IPS-NIHi7 (cell line): ENCODE data around the gene ALPP.
A peak's percentile ranks its signal among the peaks of the same experiment; 100 is the strongest.
"Not testable (repeated sequence)": the region's sequence is repeated elsewhere in the genome, so short reads cannot be mapped to it uniquely, and the experiment has no call there.

Experiments
- DNase-seq: peaks from one replicate; pipeline ENCODE4 v3.0.0; 2012; ENCODE audit warnings: mixed read lengths; ENCODE audit errors: extremely low spot score

Gene ALPP

DNA sequence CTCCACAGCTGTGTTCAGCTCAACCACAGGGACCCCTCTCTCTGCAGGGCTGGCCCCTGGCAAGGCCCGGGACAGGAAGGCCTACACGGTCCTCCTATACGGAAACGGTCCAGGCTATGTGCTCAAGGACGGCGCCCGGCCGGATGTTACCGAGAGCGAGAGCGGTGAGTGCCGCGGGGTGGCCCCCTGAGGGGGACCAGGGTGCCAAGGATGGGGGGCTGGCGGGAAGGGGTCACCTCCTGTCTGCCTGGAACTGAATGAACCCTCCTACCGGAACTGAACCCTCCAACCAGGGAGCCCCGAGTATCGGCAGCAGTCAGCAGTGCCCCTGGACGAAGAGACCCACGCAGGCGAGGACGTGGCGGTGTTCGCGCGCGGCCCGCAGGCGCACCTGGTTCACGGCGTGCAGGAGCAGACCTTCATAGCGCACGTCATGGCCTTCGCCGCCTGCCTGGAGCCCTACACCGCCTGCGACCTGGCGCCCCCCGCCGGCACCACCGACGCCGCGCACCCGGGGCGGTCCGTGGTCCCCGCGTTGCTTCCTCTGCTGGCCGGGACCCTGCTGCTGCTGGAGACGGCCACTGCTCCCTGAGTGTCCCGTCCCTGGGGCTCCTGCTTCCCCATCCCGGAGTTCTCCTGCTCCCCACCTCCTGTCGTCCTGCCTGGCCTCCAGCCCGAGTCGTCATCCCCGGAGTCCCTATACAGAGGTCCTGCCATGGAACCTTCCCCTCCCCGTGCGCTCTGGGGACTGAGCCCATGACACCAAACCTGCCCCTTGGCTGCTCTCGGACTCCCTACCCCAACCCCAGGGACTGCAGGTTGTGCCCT is 2.9 kb downstream of the ALPP start:
- DNase-seq: not testable (repeated sequence)

DNA sequence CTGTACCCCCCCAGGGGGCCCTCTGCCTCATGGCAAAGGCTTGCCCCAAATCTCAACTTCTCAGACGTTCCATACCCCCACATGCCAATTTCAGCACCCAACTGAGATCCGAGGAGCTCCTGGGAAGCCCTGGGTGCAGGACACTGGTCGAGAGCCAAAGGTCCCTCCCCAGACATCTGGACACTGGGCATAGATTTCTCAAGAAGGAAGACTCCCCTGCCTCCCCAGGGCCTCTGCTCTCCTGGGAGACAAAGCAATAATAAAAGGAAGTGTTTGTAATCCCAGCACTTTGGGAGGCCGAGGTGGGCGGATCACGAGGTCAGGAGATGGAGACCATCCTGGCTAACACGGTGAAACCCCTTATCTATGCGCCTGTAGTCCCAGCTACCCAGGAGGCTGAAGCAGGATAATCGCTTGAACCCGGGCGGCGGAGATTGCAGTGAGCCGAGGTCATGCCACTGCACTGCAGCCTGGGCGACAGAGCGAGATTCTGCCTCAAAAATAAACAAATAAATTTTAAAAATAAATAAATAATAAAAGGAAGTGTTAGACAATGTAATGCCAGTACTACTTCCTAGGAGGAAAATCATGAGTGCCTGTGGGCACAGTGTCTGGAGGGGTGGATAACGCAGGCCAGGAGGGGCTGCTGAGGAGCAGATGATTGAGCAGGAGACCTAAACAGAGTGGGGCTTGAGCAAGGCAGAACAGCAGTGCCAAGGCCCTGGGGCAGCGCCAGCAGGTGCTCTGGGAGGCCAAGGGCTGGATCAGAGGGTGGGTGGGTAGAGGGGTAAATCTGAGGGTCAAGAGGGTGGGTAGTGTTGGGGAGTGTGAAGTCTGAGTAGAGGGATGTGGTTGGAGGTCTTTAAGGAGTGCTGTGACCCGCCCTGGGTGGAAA is 4.0 kb downstream of the ALPP start:
- no peak for DNase-seq

GRCh38 chr2:232384466-232384865 is 5.9 kb downstream of the ALPP start:
- no peak for DNase-seq

GRCh38 chr2:232385058-232385457 is 6.5 kb downstream of the ALPP start:
- not testable (repeated sequence) for DNase-seq

- DNase-seq: no peak
Measured at GRCh38 chr2:232385660-232386489, 7.3 kb downstream of the ALPP start.

DNA sequence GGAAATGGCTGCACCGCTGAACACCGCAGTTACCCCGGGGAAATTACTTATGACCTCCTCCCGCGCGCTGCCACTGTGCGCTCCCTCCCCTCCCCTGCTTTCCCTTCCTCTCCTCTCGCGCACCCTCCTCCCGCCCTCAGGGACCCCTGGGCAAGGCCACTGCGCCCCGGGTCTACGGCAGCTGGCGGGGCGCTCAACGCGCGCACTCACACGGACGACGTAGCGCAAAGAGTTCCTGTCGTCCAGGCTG is 7.9 kb downstream of the ALPP start:
- no peak for DNase-seq

DNA sequence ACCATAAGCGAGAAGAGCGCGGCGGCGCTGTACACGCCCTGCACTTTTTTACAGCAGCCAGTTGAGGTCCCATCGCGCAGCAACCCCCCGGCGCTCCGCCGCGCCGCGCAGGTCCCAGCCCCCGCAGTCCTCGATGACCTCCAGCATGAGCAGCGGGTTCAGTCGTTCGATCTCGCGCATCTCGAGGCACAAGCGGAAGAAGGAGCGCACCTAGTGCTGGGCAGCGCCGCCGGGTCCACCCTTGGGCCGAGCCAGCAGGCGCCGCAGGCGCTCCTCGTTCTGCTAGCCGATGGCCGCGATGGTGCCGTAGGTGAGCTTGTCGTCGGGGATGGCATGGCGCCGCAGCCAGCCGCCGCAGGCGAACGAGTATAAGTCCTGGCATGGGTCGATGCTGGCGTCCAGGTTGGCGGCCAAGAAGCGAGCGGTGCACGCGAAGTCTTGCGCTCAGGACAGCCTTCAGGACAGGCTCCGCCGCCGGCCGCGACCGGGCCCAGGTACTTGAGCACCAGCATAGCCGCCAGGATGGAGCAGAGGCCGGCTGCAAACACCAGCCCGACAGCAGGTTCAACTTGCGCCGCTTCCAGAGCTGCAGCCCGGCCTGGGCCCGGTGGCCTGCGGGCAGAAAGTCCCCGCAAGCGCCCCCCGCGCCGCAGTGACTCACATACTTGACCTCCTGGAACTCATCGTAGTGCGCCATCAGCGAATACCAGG is 8.3 kb downstream of the ALPP start:
- peak; percentile 46 for DNase-seq

GRCh38 chr2:232387451-232388171 is 9.1 kb downstream of the ALPP start:
- peak; percentile 45 for DNase-seq

GRCh38 chr2:232388324-232388891 is 9.9 kb downstream of the ALPP start:
- DNase-seq: no peak

GRCh38 chr2:232389327-232389726 is 10.8 kb downstream of the ALPP start:
- no peak for DNase-seq

DNA sequence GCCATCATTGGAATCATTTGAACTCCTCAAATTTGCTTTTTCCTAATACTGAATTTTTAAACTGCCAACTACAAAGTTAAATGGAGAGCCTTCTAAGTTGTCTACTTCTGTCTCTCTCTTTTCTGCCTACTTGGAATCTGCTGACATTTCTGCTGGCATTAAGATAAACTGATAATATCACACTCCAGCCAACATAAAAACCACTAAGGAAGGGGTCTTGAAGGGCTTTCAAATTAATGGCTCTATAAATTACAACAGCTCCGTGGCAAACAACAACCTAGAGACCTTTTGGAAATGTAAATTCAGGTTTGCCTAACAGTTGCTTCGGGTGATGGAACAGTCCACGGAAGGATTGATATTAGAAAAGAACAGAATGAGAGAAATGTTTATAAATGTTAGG is 12.1 kb downstream of the ALPP start:
- DNase-seq: no peak

DNA sequence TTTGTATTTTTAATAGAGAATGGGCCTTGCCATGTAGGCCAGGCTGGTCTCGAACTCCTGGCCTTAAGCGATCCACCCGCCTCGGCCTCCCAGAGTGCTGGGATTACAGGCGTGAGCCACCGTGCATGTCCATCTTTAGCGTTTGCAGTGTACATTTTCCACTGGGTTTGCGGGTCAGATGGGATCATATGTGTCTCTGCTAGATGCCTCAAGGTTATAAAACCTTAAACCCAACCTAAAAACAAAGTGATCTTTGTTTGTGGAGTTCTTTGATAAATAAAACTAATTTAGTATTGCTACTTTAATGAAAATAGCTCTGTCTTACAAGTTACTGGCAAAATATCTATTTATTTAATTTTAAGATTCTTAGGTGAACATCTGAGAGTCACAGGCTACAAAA is 15.0 kb downstream of the ALPP start:
- no peak for DNase-seq

DNA sequence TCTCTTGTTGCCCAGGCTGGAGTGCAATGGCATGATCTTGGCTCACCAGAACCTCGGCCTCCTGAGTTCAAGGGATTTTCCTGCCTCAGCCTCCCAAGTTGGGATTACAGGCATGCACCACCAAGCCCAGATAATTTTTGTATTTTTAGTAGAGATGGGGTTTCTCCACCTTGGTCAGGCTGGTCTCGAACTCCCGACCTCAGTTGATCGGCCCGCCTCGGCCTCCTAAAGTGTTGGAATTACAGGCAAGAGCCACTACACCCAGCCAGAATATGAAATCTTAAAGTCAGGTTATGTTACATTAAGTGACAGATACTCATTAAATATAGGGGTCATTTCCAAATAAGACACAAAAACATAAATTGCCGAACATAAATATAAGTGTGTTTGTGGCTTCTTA is 15.9 kb downstream of the ALPP start:
- DNase-seq: not testable (repeated sequence)

DNA sequence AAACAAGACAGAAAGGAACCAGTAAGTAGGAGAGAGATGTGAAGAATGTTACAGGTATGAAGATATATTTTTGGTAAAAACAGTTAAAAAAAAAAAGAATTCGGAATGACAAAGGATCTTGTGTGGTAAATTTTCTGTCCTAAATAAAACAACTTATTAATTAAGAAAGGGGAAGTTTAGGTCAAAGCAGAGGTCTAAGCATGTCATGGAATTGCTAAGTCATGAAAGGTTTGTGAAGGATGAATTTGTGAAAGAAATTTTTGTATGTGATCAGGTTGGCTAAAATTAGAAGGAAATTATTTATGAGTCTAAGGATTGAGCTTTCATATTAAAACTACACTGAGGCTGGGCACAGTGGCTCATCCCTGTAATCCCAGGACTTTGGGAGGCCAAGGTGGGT is 17.0 kb downstream of the ALPP start:
- DNase-seq: no peak

DNA sequence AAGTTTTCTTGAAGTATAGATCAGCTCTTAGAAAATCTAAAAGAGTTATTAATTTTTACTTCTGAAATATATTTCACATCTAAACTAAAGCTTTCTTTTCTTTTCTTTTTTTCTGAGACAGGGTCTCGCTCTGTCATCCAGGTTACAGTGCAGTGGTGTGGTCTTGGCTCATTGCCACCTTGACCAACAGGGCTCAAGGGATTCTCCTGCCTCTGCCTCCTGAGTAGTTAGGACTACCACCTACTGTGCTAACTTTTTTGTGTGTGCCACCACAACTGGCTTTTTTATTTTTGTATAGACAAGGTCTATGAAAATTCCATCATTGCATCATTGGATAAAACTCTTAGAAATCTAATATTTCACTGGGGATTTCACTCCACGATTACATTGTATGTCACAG is 18.1 kb downstream of the ALPP start:
- no peak for DNase-seq

- no peak for DNase-seq
Measured at GRCh38 chr2:232398293-232399034, 19.9 kb downstream of the ALPP start.

DNA sequence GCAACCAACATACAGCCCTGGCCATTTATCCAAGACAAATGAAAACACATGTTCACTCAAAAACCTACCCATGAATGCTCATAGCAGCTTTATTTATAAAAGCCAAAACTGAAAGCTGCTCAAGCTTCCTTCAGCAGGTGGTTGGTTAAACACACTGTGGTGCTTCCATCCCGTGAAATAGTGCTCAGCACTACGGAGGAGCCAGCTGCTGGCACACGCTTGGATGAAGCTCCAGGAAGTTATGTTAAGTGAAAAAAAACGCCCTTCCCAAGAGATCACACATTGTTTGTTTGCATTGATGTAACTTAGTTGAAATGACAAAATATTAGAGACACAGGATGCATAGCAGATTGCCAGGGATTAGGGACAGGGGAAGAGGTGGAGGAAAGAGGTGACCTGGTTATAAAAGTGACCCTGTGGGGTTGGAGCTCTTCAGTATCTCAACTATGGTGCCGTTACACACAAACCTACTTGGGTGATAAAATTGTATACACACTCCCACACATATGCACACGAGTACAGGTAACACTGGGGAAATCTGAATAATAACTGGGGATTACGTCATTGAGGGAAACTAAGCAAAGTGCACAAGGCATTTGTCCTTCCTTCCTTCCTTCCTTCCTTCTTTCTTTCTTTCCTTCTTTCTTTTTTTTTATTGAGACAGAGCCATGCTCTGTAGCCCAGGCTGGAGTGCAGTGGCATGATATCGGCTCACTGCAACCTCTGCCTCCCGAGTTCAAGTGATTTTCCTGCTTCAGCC is 21.9 kb downstream of the ALPP start:
- DNase-seq: no peak

DNA sequence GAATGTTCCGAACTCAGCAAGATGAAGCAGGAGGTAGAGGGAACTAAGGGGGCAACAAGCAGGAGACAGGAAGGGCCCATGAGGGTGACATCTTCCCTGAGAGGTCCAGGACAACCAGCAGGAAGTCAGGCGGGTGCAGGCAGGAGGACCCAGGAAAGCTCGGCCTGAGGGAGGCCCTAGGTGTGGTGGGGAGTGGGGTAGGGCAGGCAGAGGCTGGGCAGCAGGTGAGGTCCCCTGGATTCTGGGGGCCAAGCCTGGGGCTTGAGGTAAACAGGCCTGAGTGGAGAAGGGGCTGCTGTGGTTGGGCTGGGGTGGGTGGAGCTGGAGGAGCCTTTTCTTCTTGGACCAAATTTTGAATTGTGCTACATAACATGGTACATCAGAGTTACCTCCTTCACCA is 24.0 kb downstream of the ALPP start:
- DNase-seq: no peak

DNA sequence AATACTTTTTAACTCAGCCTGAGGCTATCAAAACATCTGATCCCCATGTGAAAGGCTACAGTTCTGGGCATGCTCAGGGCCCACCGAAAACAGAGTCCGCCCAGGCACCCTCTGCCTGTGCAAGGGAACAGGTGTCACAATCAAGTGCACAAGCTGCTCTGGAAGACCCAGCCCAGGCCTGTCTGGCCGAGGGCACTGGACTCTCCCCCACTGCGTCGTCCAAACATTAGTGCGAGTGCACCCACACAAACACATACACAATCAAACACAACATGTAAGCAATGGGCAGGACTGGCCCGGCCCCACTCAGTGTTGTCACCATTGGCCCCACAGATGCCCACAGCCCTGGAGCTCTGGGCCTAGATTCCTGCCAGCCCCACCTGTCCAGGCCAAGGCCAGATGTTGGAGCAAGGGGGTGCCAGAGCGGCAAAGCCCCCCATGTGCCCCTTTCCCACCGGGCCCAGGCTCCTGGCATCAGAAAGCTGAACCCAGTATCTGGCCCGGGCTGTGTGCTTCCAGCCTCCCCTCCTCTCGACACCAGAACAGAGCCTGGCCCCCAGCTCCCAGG is 27.5 kb downstream of the ALPP start:
- DNase-seq: no peak
